ENCODE data around the gene TMEM259.

Gene TMEM259

GRCh38 chr19:1055886-1056620 is 35.1 kb upstream of the TMEM259 start:
- in situ Hi-C loops (cut with HindIII; ENCODE audit: low sequenced_read_pairs): no loop called here

- in situ Hi-C loops (cut with HindIII; ENCODE audit: low sequenced_read_pairs): no loop called here
Observed at GRCh38 chr19:1055028-1055425, 34.1 kb upstream of the TMEM259 start.

- in situ Hi-C loops (cut with HindIII; ENCODE audit: low sequenced_read_pairs): no loop called here
Observed at GRCh38 chr19:1054102-1055027, 33.4 kb upstream of the TMEM259 start.

- in situ Hi-C loops (cut with HindIII; ENCODE audit: low sequenced_read_pairs): no loop called here
Observed at GRCh38 chr19:1053176-1054101, 32.5 kb upstream of the TMEM259 start.

- in situ Hi-C loops (cut with HindIII; ENCODE audit: low sequenced_read_pairs): no loop called here
Observed at GRCh38 chr19:1052349-1052975, 31.5 kb upstream of the TMEM259 start.

GRCh38 chr19:1051791-1052190 is 30.9 kb upstream of the TMEM259 start:
- in situ Hi-C loops (cut with HindIII; ENCODE audit: low sequenced_read_pairs): no loop called here

GRCh38 chr19:1050989-1051788 is 30.3 kb upstream of the TMEM259 start:
- in situ Hi-C loops (cut with HindIII; ENCODE audit: low sequenced_read_pairs): no loop called here

- in situ Hi-C loops (cut with HindIII; ENCODE audit: low sequenced_read_pairs): no loop called here
Observed at GRCh38 chr19:1049800-1050199, 28.9 kb upstream of the TMEM259 start.

- in situ Hi-C loops (cut with HindIII; ENCODE audit: low sequenced_read_pairs): no loop called here
Observed at GRCh38 chr19:1049106-1049505, 28.2 kb upstream of the TMEM259 start.

- in situ Hi-C loops (cut with HindIII; ENCODE audit: low sequenced_read_pairs): no loop called here
Observed at GRCh38 chr19:1047696-1048147, 26.8 kb upstream of the TMEM259 start.

GRCh38 chr19:1046836-1047695 is 26.1 kb upstream of the TMEM259 start:
- in situ Hi-C loops (cut with HindIII; ENCODE audit: low sequenced_read_pairs): no loop called here

GRCh38 chr19:1046117-1046626 is 25.2 kb upstream of the TMEM259 start:
- in situ Hi-C loops (cut with HindIII; ENCODE audit: low sequenced_read_pairs): no loop called here

- in situ Hi-C loops (cut with HindIII; ENCODE audit: low sequenced_read_pairs): no loop called here
Observed at GRCh38 chr19:1045247-1045603, 24.3 kb upstream of the TMEM259 start.

- in situ Hi-C loops (cut with HindIII; ENCODE audit: low sequenced_read_pairs): no loop called here
Observed at GRCh38 chr19:1042689-1043511, 22.0 kb upstream of the TMEM259 start.

GRCh38 chr19:1041835-1042685 is 21.1 kb upstream of the TMEM259 start:
- in situ Hi-C loops (cut with HindIII; ENCODE audit: low sequenced_read_pairs): no loop called here

GRCh38 chr19:1041272-1041834 is 20.4 kb upstream of the TMEM259 start:
- in situ Hi-C loops (cut with HindIII; ENCODE audit: low sequenced_read_pairs): no loop called here
